Mesendoderm (in vitro differentiated cells): ENCODE results near the gene HOXD12.

Experiments
- DNase-seq: peaks from one replicate; pipeline ENCODE4 v3.0.0; 2013
- H2AK5ac ChIP-seq: 2 replicates; pipeline ENCODE4 v1.6.1; 2013; ENCODE audit warnings: low read length, inconsistent platforms
- H2BK120ac ChIP-seq: 2 replicates; pipeline ENCODE4 v1.6.1; 2013; ENCODE audit warnings: low read depth, mild to moderate bottlenecking, low read length, moderate library complexity, mixed read lengths
- H2BK15ac ChIP-seq: replicated peaks from 2 replicates; pipeline ENCODE4 v1.6.1; 2013; ENCODE audit warnings: low read depth, mild to moderate bottlenecking, moderate library complexity
- H2BK5ac ChIP-seq: 2 replicates; pipeline ENCODE4 v1.6.1; 2013; ENCODE audit warnings: low read length, inconsistent platforms
- H3K18ac ChIP-seq: 2 replicates; pipeline ENCODE4 v1.6.1; 2013; ENCODE audit warnings: mild to moderate bottlenecking, low read length, mixed read lengths
- H3K23ac ChIP-seq: one replicate; pipeline ENCODE4 v1.6.1; 2013; ENCODE audit warnings: low read length
- H3K27ac ChIP-seq: 2 replicates; pipeline ENCODE4 v1.5.1; 2013; ENCODE audit warnings: low read depth, mild to moderate bottlenecking, inconsistent platforms, low read length, moderate library complexity
- H3K27me3 ChIP-seq: 2 replicates; pipeline ENCODE4 v1.6.1; 2013; ENCODE audit warnings: low read length, control low read depth, mild to moderate bottlenecking, inconsistent platforms; ENCODE audit not compliant: insufficient read depth, poor library complexity
- H3K36me3 ChIP-seq: 2 replicates; pipeline ENCODE4 v1.6.1; 2013; ENCODE audit warnings: low read length, inconsistent platforms; ENCODE audit not compliant: control insufficient read depth, insufficient read depth
- H3K4ac ChIP-seq: one replicate; pipeline ENCODE4 v1.6.1; 2013; ENCODE audit warnings: low read depth, mild to moderate bottlenecking, low read length, moderate library complexity
- H3K4me1 ChIP-seq: 2 replicates; pipeline ENCODE4 v1.6.1; 2013; ENCODE audit warnings: low read depth, low read length, inconsistent platforms; ENCODE audit not compliant: control insufficient read depth
- H3K4me2 ChIP-seq: 2 replicates; pipeline ENCODE4 v1.6.1; 2013; ENCODE audit warnings: low read length
- H3K4me3 ChIP-seq: 2 replicates; pipeline ENCODE4 v1.5.1; 2013; ENCODE audit warnings: mild to moderate bottlenecking, low read length
- H3K56ac ChIP-seq: one replicate; pipeline ENCODE4 v1.6.1; 2013; ENCODE audit warnings: low read length
- H3K79me1 ChIP-seq: 2 replicates; pipeline ENCODE4 v1.6.1; 2013; ENCODE audit warnings: low read length, inconsistent platforms
- H3K79me2 ChIP-seq: 2 replicates; pipeline ENCODE4 v1.6.1; 2013; ENCODE audit warnings: mild to moderate bottlenecking, low read length; ENCODE audit not compliant: control insufficient read depth, insufficient read depth
- H3K9ac ChIP-seq: 2 replicates; pipeline ENCODE4 v1.6.1; 2013; ENCODE audit warnings: low read length, inconsistent platforms
- H4K5ac ChIP-seq: one replicate; pipeline ENCODE4 v1.6.1; 2013; ENCODE audit warnings: low read length
- H4K8ac ChIP-seq: one replicate; pipeline ENCODE4 v1.6.1; 2013; ENCODE audit warnings: low read depth, mild to moderate bottlenecking, control low read depth, low read length, moderate library complexity
- WGBS: extraction: QIAGEN DNeasy Blood & Tissue Kit; methylation state at CpG from one replicate; pipeline ENCODE4 v1.1.7; 2013; ENCODE audit warnings: low lambda C conversion rate, missing lambda C conversion rate; ENCODE audit not compliant: insufficient coverage; ENCODE audit errors: extremely low coverage; 5-methylcytosine and 5-hydroxymethylcytosine counted together

HOXD12 gene

DNA sequence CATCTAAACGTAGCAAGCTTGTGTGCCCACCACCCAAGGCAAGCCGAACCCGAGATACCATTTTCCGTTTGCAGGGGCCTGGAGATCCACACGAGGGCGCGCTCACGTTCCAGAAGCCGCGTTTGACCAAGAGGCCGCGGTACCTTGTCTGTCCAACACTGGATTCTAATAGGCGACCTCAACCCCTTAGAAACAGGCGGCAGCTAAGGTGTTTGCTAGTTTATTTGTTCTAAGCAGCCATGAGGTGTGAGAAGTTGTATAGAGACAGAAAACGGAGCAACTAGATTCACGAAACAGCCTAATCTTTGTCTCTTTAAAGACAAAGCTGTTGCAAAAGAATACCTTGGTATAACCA lies 11.7 kb downstream of the HOXD12 start:
- H2BK120ac ChIP-seq: no peak overlapping the region
- H3K4me1 ChIP-seq: no peaks in the 10 kb centered on the region
- H2AK5ac ChIP-seq: no peak overlapping the region
- H3K27me3 ChIP-seq: peaks cover 85% of the 10 kb centered on the region
- no CpG with 5 or more reads among the region's 16 CpGs for WGBS
- H3K4me2 ChIP-seq: no peak overlapping the region
- H3K36me3 ChIP-seq: no peaks in the 10 kb centered on the region
- no peak overlapping the region for H2BK5ac ChIP-seq
- no peak overlapping the region for H3K4me3 ChIP-seq
- no peak overlapping the region for H4K5ac ChIP-seq
- no peak overlapping the region for H3K4ac ChIP-seq
- no peak overlapping the region for H3K27ac ChIP-seq
- H3K9ac ChIP-seq: no peak overlapping the region
- no peak overlapping the region for H4K8ac ChIP-seq
- no peaks in the 10 kb centered on the region for H3K79me2 ChIP-seq
- no peak overlapping the region for H3K56ac ChIP-seq
- no peak overlapping the region for H3K18ac ChIP-seq
- H3K79me1 ChIP-seq: no peaks in the 10 kb centered on the region
- H2BK15ac ChIP-seq: no peak overlapping the region
- no peak overlapping the region for H3K23ac ChIP-seq
- DNase-seq: peak; percentile 86

GRCh38 chr2:176111846-176112374 lies 12.3 kb downstream of the HOXD12 start:
- Histone ChIP-seq H3K23ac (no peak overlapping the region), H3K27me3 (peaks cover 87% of the 10 kb centered on the region), H2BK120ac (no peak overlapping the region), H2BK15ac (no peak overlapping the region), H3K4me2 (no peak overlapping the region), H3K18ac (no peak overlapping the region), H3K9ac (no peak overlapping the region), H3K4me3 (no peak overlapping the region), H3K79me1 (no peaks in the 10 kb centered on the region), H2BK5ac (no peak overlapping the region), H4K5ac (no peak overlapping the region), H3K27ac (no peak overlapping the region), H3K4me1 (no peaks in the 10 kb centered on the region), H3K4ac (no peak overlapping the region), H4K8ac (no peak overlapping the region), H3K79me2 (no peaks in the 10 kb centered on the region), H2AK5ac (no peak overlapping the region), H3K56ac (no peak overlapping the region), H3K36me3 (no peaks in the 10 kb centered on the region)
- DNase-seq: no peak
- no CpG with 5 or more reads among the region's 29 CpGs for WGBS

DNA sequence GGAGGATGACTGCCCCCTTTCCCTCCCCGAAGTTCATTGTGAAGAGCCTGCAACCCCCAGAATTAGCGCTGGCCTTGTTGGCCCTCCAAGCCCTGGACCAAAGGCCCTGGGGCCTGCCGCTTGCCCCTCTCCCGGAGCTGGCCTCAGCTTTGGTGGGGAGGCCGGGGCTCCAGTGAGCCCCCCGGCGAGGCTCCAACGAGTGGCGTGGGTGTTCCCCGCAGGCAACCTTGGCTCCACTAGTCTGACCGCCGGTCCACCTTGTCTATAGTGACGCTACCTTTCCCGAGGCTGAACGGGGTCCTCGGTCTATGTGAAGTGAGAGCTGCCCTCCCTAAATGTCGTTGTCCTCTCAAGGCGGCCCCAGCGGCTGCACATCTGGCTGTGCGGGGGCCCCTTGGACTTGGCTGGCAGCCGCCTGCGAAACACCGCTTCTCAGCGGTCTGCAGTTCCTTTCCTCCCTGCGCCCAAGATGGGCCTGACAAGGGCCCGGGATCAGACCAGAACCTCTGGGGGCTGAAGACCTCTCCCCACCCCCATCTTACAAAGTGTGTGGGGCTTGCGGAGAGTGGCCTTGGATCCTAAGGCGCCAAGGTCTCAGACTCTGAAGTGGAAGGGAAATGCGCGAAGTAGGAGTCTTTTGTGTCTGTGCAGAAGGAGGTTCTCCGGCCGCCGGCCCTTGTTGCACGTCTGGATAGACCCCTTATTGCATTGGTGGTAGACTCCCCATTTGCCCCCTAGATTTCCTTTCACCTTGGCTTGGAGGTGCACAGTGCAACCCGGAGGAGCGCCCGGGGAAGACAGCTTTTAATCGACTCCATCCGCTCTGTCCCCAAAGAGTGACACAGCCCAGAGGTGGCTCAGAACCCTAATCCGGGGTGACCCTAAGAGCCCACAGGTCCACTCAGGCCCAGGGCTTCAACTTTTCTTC lies 13.0 kb downstream of the HOXD12 start:
- H4K5ac ChIP-seq: no peak overlapping the region
- no peak for DNase-seq
- H3K4me1 ChIP-seq: no peaks in the 10 kb centered on the region
- H3K4ac ChIP-seq: no peak overlapping the region
- no peak overlapping the region for H3K27ac ChIP-seq
- no peak overlapping the region for H3K56ac ChIP-seq
- whole genome bisulfite sequencing: no CpG with 5 or more reads among the region's 40 CpGs
- H2BK5ac ChIP-seq: no peak overlapping the region
- no peak overlapping the region for H3K9ac ChIP-seq
- H3K18ac ChIP-seq: no peak overlapping the region
- H3K23ac ChIP-seq: no peak overlapping the region
- peaks cover 89% of the 10 kb centered on the region for H3K27me3 ChIP-seq
- no peak overlapping the region for H2AK5ac ChIP-seq
- H3K36me3 ChIP-seq: no peaks in the 10 kb centered on the region
- H3K79me1 ChIP-seq: no peaks in the 10 kb centered on the region
- H4K8ac ChIP-seq: no peak overlapping the region
- no peak overlapping the region for H2BK15ac ChIP-seq
- no peak overlapping the region for H2BK120ac ChIP-seq
- H3K4me3 ChIP-seq: no peak overlapping the region
- H3K79me2 ChIP-seq: no peaks in the 10 kb centered on the region
- H3K4me2 ChIP-seq: no peak overlapping the region

DNA sequence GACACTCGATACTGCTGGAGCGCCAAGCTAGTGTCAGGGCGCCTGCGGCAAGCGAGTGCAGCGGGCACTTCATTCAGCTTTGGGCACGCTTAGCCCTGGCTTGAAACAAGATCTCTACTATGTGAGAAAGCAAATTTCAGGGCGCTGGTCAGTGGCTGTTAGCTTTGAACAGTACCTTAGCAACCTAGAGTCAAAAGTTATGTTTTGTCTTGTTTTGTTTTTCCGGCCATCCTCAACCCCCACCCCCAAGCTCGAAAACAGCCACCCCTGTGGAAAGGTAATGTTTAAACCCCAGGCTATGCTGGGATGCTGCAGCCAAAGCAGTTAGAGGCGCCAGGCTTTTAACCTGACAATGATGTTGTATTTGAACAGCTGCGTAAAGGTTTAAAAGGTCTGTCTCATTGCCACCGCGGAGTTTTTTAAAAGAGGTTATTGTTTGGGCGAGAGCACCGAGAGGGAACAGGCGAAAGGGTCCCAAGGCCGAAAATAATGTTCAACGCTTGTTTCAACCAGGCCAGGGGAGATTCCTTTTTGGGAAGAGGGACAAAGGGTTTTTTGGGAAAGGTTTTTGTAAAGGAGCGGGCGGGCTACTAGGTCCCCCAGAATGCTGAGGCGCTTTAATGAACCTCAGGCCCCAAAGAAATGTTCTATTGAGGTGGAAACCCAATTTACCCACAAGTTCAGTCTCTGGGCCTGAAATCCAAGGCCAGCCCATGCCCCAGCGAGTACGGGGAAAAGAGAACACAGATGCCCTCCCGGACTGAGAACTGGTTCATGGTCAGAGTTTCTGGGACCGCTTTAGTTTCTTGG lies 14.7 kb downstream of the HOXD12 start:
- Histone ChIP-seq H3K79me2 (no peaks in the 10 kb centered on the region), H3K4me3 (no peak overlapping the region), H3K36me3 (no peaks in the 10 kb centered on the region), H3K23ac (no peak overlapping the region), H2BK120ac (no peak overlapping the region), H3K27ac (no peak overlapping the region), H2BK5ac (no peak overlapping the region), H3K79me1 (no peaks in the 10 kb centered on the region), H3K4me1 (no peaks in the 10 kb centered on the region), H3K18ac (no peak overlapping the region), H4K5ac (no peak overlapping the region), H2AK5ac (no peak overlapping the region), H3K4ac (no peak overlapping the region), H4K8ac (no peak overlapping the region), H3K9ac (no peak overlapping the region), H2BK15ac (no peak overlapping the region), H3K4me2 (no peak overlapping the region), H3K27me3 (peaks cover 87% of the 10 kb centered on the region), H3K56ac (no peak overlapping the region)
- WGBS: no CpG with 5 or more reads among the region's 26 CpGs
- no peak for DNase-seq

DNA sequence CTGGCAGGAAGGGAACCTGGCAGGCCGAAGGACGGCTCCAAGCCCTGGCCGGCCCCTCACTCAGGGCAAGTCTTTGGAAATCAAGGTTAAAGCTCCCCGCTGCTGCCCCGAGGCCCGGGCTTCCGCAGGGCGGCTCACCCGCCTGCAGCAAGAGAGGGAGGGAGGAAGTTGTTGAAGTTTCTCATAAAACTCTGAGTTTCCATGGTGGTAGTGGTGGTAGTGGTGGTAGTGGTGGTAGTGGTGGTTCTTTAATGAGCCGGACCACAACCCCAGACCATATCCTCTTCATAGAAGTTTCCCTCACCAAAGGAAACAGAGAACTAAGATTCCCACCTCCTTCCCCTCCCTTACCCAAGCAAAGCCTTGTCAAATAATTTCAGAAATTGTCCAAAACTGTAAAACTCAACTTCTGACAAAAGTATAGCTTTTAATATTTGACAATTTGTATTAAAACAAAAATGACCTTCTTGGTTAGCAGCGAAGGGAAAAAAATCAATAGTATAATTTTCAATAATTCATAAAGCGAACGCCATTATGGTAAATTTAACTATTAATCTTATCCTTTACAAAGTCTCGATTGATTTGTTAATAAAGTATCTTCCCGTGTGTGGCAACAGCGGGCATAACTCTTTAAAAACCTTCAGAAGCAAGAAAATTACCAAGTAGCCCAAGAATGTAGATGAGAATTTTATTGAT lies 15.5 kb downstream of the HOXD12 start:
- Histone ChIP-seq H3K36me3 (no peaks in the 10 kb centered on the region), H3K23ac (no peak overlapping the region), H2BK120ac (no peak overlapping the region), H3K56ac (no peak overlapping the region), H3K4ac (no peak overlapping the region), H3K79me1 (no peaks in the 10 kb centered on the region), H3K4me1 (no peaks in the 10 kb centered on the region), H4K8ac (no peak overlapping the region), H3K27ac (no peak overlapping the region), H3K9ac (no peak overlapping the region), H3K4me2 (no peak overlapping the region), H3K18ac (no peak overlapping the region), H4K5ac (no peak overlapping the region), H3K4me3 (no peak overlapping the region), H2BK15ac (no peak overlapping the region), H3K27me3 (peaks cover 87% of the 10 kb centered on the region), H2AK5ac (no peak overlapping the region), H3K79me2 (no peaks in the 10 kb centered on the region), H2BK5ac (no peak overlapping the region)
- DNase-seq: no peak
- WGBS: no CpG with 5 or more reads among the region's 16 CpGs
